ENCODE data around the gene VARS2. TPM values are rescaled to one million over a fixed set of nuclear protein-coding genes. Genes with fewer than 3 reads are reported as not detected.
A peak's percentile ranks its signal among the peaks of the same experiment; 100 is the strongest.

VARS2 gene
- total and polyA plus RNA-seq, 9 of the 15 experiments (the other 6 are each of a cell fraction or from before 2014, with no cell fraction given), result 1.6 to 53.6 (median 29.9) TPM

DNA sequence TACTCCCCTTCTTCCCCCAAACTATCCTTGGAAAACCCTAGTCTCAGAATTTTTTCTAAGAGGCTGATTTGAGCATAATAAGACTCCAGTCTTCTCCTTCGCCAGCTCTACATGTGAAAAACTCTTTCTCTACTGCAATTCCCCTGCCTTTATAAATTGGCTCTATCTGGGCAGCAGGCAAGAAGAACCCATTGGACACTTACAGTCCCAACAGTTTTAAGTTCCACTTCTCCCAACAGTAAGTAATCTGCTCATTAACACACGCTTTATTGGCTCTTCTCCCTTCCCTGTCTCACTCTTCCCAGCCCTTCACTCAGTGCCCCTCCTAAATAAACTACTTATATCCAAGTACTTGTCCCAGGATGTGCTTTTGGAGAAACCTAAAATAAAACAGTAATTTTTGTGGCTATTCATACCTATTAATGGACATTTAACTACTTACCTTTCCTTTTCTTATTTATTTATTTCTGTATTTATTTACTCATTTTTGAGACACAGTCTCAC, 40.8 kb upstream of the VARS2 start (continued):
- TF ChIP-seq SAFB2 (IDR thresholded peaks at IDR 0.05; ENCODE audit: borderline replicate concordance, low read depth, low read length, severe bottlenecking), result no peak
- TF ChIP-seq ARNT (IDR thresholded peaks at IDR 0.05), result no peak; a peak in 1 of 4 replicates
- no peak for TF ChIP-seq FOXP1 (CRISPR knock-in tag; IDR thresholded peaks at IDR 0.05)
- TF ChIP-seq HNRNPK (IDR thresholded peaks at IDR 0.05; ENCODE audit: low read depth, low read length, poor library complexity, severe bottlenecking), result no peak
- TF ChIP-seq, protein P1, sequence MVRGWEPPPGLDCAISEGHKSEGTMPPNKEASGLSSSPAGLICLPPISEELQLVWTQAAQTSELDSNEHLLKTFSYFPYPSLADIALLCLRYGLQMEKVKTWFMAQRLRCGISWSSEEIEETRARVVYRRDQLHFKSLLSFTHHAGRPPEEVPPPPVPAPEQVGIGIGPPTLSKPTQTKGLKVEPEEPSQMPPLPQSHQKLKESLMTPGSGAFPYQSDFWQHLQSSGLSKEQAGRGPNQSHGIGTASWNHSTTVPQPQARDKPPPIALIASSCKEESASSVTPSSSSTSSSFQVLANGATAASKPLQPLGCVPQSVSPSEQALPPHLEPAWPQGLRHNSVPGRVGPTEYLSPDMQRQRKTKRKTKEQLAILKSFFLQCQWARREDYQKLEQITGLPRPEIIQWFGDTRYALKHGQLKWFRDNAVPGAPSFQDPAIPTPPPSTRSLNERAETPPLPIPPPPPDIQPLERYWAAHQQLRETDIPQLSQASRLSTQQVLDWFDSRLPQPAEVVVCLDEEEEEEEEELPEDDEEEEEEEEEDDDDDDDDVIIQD (CRISPR knock-in tag; IDR thresholded peaks at IDR 0.05), result no peak
- TF ChIP-seq MIER1 (IDR thresholded peaks at IDR 0.05; ENCODE audit: low read depth), result 0 out of 2 replicates have a peak, but pooled peaks have one; percentile 20
- TF ChIP-seq, protein P2, sequence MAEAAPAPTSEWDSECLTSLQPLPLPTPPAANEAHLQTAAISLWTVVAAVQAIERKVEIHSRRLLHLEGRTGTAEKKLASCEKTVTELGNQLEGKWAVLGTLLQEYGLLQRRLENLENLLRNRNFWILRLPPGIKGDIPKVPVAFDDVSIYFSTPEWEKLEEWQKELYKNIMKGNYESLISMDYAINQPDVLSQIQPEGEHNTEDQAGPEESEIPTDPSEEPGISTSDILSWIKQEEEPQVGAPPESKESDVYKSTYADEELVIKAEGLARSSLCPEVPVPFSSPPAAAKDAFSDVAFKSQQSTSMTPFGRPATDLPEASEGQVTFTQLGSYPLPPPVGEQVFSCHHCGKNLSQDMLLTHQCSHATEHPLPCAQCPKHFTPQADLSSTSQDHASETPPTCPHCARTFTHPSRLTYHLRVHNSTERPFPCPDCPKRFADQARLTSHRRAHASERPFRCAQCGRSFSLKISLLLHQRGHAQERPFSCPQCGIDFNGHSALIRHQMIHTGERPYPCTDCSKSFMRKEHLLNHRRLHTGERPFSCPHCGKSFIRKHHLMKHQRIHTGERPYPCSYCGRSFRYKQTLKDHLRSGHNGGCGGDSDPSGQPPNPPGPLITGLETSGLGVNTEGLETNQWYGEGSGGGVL (CRISPR knock-in tag; IDR thresholded peaks at IDR 0.05), result no peak
- TF ChIP-seq NFE2 (IDR thresholded peaks at IDR 0.05; ENCODE audit: low read depth), result no peak
- no peak for TF ChIP-seq HNRNPH1 (optimal IDR thresholded peaks at IDR 0.05; ENCODE audit: low read depth, low read length)
- TF ChIP-seq, protein P3, sequence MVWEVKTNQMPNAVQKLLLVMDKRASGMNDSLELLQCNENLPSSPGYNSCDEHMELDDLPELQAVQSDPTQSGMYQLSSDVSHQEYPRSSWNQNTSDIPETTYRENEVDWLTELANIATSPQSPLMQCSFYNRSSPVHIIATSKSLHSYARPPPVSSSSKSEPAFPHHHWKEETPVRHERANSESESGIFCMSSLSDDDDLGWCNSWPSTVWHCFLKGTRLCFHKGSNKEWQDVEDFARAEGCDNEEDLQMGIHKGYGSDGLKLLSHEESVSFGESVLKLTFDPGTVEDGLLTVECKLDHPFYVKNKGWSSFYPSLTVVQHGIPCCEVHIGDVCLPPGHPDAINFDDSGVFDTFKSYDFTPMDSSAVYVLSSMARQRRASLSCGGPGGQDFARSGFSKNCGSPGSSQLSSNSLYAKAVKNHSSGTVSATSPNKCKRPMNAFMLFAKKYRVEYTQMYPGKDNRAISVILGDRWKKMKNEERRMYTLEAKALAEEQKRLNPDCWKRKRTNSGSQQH (CRISPR knock-in tag; IDR thresholded peaks at IDR 0.05), result 0 out of 2 replicates have a peak, but pooled peaks have one; percentile 28
- no peak for TF ChIP-seq CC2D1A (IDR thresholded peaks at IDR 0.05)
- TF ChIP-seq, protein P4, sequence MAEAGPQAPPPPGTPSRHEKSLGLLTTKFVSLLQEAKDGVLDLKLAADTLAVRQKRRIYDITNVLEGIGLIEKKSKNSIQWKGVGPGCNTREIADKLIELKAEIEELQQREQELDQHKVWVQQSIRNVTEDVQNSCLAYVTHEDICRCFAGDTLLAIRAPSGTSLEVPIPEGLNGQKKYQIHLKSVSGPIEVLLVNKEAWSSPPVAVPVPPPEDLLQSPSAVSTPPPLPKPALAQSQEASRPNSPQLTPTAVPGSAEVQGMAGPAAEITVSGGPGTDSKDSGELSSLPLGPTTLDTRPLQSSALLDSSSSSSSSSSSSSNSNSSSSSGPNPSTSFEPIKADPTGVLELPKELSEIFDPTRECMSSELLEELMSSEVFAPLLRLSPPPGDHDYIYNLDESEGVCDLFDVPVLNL (CRISPR knock-in tag; IDR thresholded peaks at IDR 0.05; ENCODE audit: low read depth), result no peak
- TF ChIP-seq, protein P5, sequence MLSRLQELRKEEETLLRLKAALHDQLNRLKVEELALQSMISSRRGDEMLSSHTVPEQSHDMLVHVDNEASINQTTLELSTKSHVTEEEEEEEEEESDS (CRISPR knock-in tag; IDR thresholded peaks at IDR 0.05), result no peak
- TF ChIP-seq DMBX1 (CRISPR knock-in tag; IDR thresholded peaks at IDR 0.05; ENCODE audit: borderline replicate concordance), result no peak

Data from K562 (cell line).